Sigmoid colon (tissue), 7 donors: ENCODE results near the gene CSNK1G3. TPM values are rescaled to one million over a fixed set of nuclear protein-coding genes. Genes with fewer than 3 reads are reported as not detected.

Experiments used
- DNase-seq: peaks from one replicate; pipeline ENCODE4 v3.0.0-alpha.2; 2019
- H3K27ac ChIP-seq, 4 donors: fragments of 200-600 bp; sonication (generic); one replicate each; pipeline ENCODE4 v1.5.1; 2016 to 2019; ENCODE audit warnings: mild to moderate bottlenecking in 1 of 4
- H3K27me3 ChIP-seq, 3 donors: fragments of 200-600 bp; sonication (generic); one replicate each; pipeline ENCODE4 v1.5.1; 2019; ENCODE audit warnings: mild to moderate bottlenecking in 1 of 3
- H3K36me3 ChIP-seq, 4 donors: fragments of 200-600 bp; sonication (generic); one replicate each; pipeline ENCODE4 v1.5.1; 2016 to 2019
- H3K4me1 ChIP-seq, 4 donors: fragments of 200-600 bp; sonication (generic); one replicate each; pipeline ENCODE4 v1.5.1; 2017 to 2019
- H3K4me3 ChIP-seq, 4 donors: fragments of 200-600 bp; sonication (generic); one replicate each; pipeline ENCODE4 v1.5.1; 2017 to 2019; ENCODE audit warnings: mild to moderate bottlenecking in 2 of 4, moderate library complexity in 1 of 4
- H3K9me3 ChIP-seq, 4 donors: fragments of 200-600 bp in 3 of 4; sonication (generic) in 3 of 4; one replicate each; pipeline versions ENCODE4 v1.5.1 to v1.6.1; 2013 to 2019
- CTCF ChIP-seq, 4 experiments: fragments of 450-650 bp in 3 of 4; fragments of 200-600 bp in 1 of 4; IDR thresholded peaks; one replicate each; pipeline ENCODE4 v1.5.1; 2016 to 2019; ENCODE audit warnings: antibody characterized with exemption in 4 of 4, mild to moderate bottlenecking in 3 of 4, moderate library complexity in 2 of 4
- EP300 ChIP-seq, 4 donors: sonication (generic); formaldehyde crosslinking; IDR thresholded peaks; one replicate each; pipeline ENCODE4 v1.6.1; 2017; ENCODE audit warnings: antibody characterized with exemption in 4 of 4
- POLR2A ChIP-seq, 2 donors: fragments of 450-650 bp; IDR thresholded peaks; one replicate each; pipeline ENCODE4 v1.6.1; 2016; ENCODE audit warnings: antibody characterized with exemption in 2 of 2, mild to moderate bottlenecking in 2 of 2, moderate library complexity in 2 of 2
- POLR2AphosphoS5 ChIP-seq, 4 donors: sonication (generic); formaldehyde crosslinking; IDR thresholded peaks; one replicate each; pipeline ENCODE4 v1.6.1; 2017; ENCODE audit warnings: antibody characterized with exemption in 4 of 4
- WGBS, 2 donors: extraction: QIAGEN DNeasy Blood & Tissue Kit; methylation state at CpG; one replicate each; pipeline ENCODE4 v1.1.7; 2013; 5-methylcytosine and 5-hydroxymethylcytosine counted together
- intact Hi-C: fragments of 100-400 bp; cut with DNase I; formaldehyde crosslinking; loops from one replicate; pipeline ENCODE4 v1.15.1; 2023
- polyA plus RNA-seq, 3 donors: library from polyadenylated mRNA; stranded (reverse); fragments of 200-250 nt; gene quantifications; one replicate each; pipeline ENCODE4 v1.2.3, GENCODE V29; 2013
- total RNA-seq, 4 donors: library from RNA; depleted of rRNA; stranded (reverse); fragments of >200 nt; gene quantifications; one replicate each; pipeline ENCODE4 v1.1.0, GENCODE V29; 2016
- donor health status: healthy with polysubstance abuse.
- donor health status: Bipolar disorder and iron deficiency.
- donor health status: healthy.

Gene CSNK1G3
- total and polyA plus RNA-seq, 7 donors, result 21.6 to 99.6 (median 55.8) TPM

- no peak overlapping the region for H3K4me3 ChIP-seq
- 16 to 43% methylated on average over 3 of the region's 3 CpGs for WGBS, 2 donors
- H3K4me1 ChIP-seq, result no peaks in the 10 kb centered on the region
- H3K27ac ChIP-seq, result no peak overlapping the region
- H3K9me3 ChIP-seq, result no peaks in the 10 kb centered on the region
- no peaks in the 10 kb centered on the region for H3K27me3 ChIP-seq
- TF ChIP-seq EP300 (IDR thresholded peaks at IDR 0.05) (no peak), POLR2A (IDR thresholded peaks at IDR 0.05) (no peak), POLR2AphosphoS5 (IDR thresholded peaks at IDR 0.05) (no peak), CTCF (IDR thresholded peaks at IDR 0.05) (no peak)
- intact Hi-C loops, result no loop called here
- H3K36me3 ChIP-seq, result no peaks in the 10 kb centered on the region
- no peak for DNase-seq
Measured at GRCh38 chr5:123502120-123502519, 9.9 kb upstream of the CSNK1G3 start.

- Histone ChIP-seq H3K9me3 (no peaks in the 10 kb centered on the region), H3K36me3 (no peaks in the 10 kb centered on the region), H3K27me3 (no peaks in the 10 kb centered on the region), H3K4me1 (no peaks in the 10 kb centered on the region), H3K4me3 (no peak overlapping the region), H3K27ac (no peak overlapping the region)
- intact Hi-C loops, result no loop called here
- no peak for DNase-seq
- TF ChIP-seq POLR2AphosphoS5 (IDR thresholded peaks at IDR 0.05) (no peak), EP300 (IDR thresholded peaks at IDR 0.05) (no peak)
Measured at GRCh38 chr5:123503299-123503698, 8.7 kb upstream of the CSNK1G3 start.

- H3K36me3 ChIP-seq, result no peaks in the 10 kb centered on the region
- WGBS, 2 donors, result 15 to 70% methylated on average over 2 of the region's 2 CpGs
- no peak for DNase-seq
- intact Hi-C loops, result no loop called here
- H3K4me1 ChIP-seq, result no peaks in the 10 kb centered on the region
- H3K4me3 ChIP-seq, result no peak overlapping the region
- no peak overlapping the region for H3K27ac ChIP-seq
- no peaks in the 10 kb centered on the region for H3K27me3 ChIP-seq
- H3K9me3 ChIP-seq, result no peaks in the 10 kb centered on the region
- TF ChIP-seq EP300 (IDR thresholded peaks at IDR 0.05) (no peak), POLR2AphosphoS5 (IDR thresholded peaks at IDR 0.05) (no peak), POLR2A (IDR thresholded peaks at IDR 0.05) (no peak), CTCF (IDR thresholded peaks at IDR 0.05) (no peak)
Measured at GRCh38 chr5:123505633-123506032, 6.3 kb upstream of the CSNK1G3 start.

- Histone ChIP-seq H3K4me1 (peaks cover 0 to 13% (median 2%) of the 10 kb centered on the region in 4 donors), H3K36me3 (no peaks in the 10 kb centered on the region), H3K27ac (peak overlapping the region in 2 of 4 donors; percentile 3 to 47), H3K9me3 (no peaks in the 10 kb centered on the region), H3K4me3 (no peak overlapping the region), H3K27me3 (no peaks in the 10 kb centered on the region)
- intact Hi-C loops, result no loop called here
- TF ChIP-seq POLR2A (IDR thresholded peaks at IDR 0.05) (no peak), CTCF (IDR thresholded peaks at IDR 0.05) (no peak), POLR2AphosphoS5 (IDR thresholded peaks at IDR 0.05) (no peak), EP300 (IDR thresholded peaks at IDR 0.05) (no peak)
- DNase-seq, result no peak
- WGBS, 2 donors, result 76 to 87% methylated on average over 1 of the region's 1 CpG
Measured at GRCh38 chr5:123508441-123508840, 3.5 kb upstream of the CSNK1G3 start.

- intact Hi-C loops, result loop anchor here (1.0 to 10.0 kb wide), 2 partner anchors 88 to 94 kb away; partner anchors contain the start of gene CEP120
- H3K27me3 ChIP-seq, result no peaks in the 10 kb centered on the region
- DNase-seq, result no peak
- no peaks in the 10 kb centered on the region for H3K9me3 ChIP-seq
- 79 to 82% methylated on average over 3 of the region's 3 CpGs for WGBS, 2 donors
- peak overlapping the region; percentile 90 to 96 (median 94) for H3K27ac ChIP-seq
- H3K4me3 ChIP-seq, result peak overlapping the region; percentile 86 to 97 (median 92)
- H3K36me3 ChIP-seq, result no peaks in the 10 kb centered on the region
- peaks cover 0 to 23% (median 9%) of the 10 kb centered on the region in 4 donors for H3K4me1 ChIP-seq
- TF ChIP-seq POLR2A (IDR thresholded peaks at IDR 0.05) (no peak), EP300 (IDR thresholded peaks at IDR 0.05) (no peak), CTCF (IDR thresholded peaks at IDR 0.05) (no peak), POLR2AphosphoS5 (IDR thresholded peaks at IDR 0.05) (no peak)
Measured at GRCh38 chr5:123511290-123511647, 708 bp upstream of the CSNK1G3 start.
